NCI-H1436 treated with DMSO at 0.1 percent for 48 hours (cell line): ENCODE measurements around the gene SEMA6A.

Experiments used
- DNase-seq: peaks from one replicate; lab custom pipeline; 2025; lab: John Stamatoyannopoulos, UW

Gene SEMA6A

GRCh38 chr5:116522356-116523136, 52.1 kb downstream of the SEMA6A start:
- no peak for DNase-seq

- no peak for DNase-seq
Observed at GRCh38 chr5:116521173-116521872, 53.3 kb downstream of the SEMA6A start.

- DNase-seq, result no peak
Observed at GRCh38 chr5:116520771-116521170, 53.9 kb downstream of the SEMA6A start.

- DNase-seq, result no peak
Observed at GRCh38 chr5:116518423-116518822, 56.2 kb downstream of the SEMA6A start.

GRCh38 chr5:116517488-116517887, 57.1 kb downstream of the SEMA6A start:
- DNase-seq, result no peak

GRCh38 chr5:116516021-116516420, 58.6 kb downstream of the SEMA6A start:
- no peak for DNase-seq

- DNase-seq, result no peak
Observed at GRCh38 chr5:116514421-116514970, 60.1 kb downstream of the SEMA6A start.

GRCh38 chr5:116510517-116510916, 64.1 kb downstream of the SEMA6A start:
- no peak for DNase-seq

- DNase-seq, result no peak
Observed at GRCh38 chr5:116509483-116510244, 65.0 kb downstream of the SEMA6A start.

GRCh38 chr5:116508835-116509234, 65.8 kb downstream of the SEMA6A start:
- no peak for DNase-seq

- no peak for DNase-seq
Observed at GRCh38 chr5:116507941-116508655, 66.5 kb downstream of the SEMA6A start.

- DNase-seq, result no peak
Observed at GRCh38 chr5:116507051-116507537, 67.5 kb downstream of the SEMA6A start.

- DNase-seq, result no peak
Observed at GRCh38 chr5:116506488-116506887, 68.1 kb downstream of the SEMA6A start.

GRCh38 chr5:116504593-116505166, 69.9 kb downstream of the SEMA6A start:
- DNase-seq, result no peak

GRCh38 chr5:116502616-116503015, 72.0 kb downstream of the SEMA6A start:
- no peak for DNase-seq

- no peak for DNase-seq
Observed at GRCh38 chr5:116502138-116502537, 72.5 kb downstream of the SEMA6A start.

- no peak for DNase-seq
Observed at GRCh38 chr5:116498503-116499048, 76.0 kb downstream of the SEMA6A start.

- DNase-seq, result peak; percentile 13
Observed at GRCh38 chr5:116497631-116498030, 77.0 kb downstream of the SEMA6A start.

GRCh38 chr5:116495786-116496357, 78.8 kb downstream of the SEMA6A start:
- DNase-seq, result no peak

- DNase-seq, result peak; percentile 97
Observed at GRCh38 chr5:116494784-116495450, 79.7 kb downstream of the SEMA6A start.
